GM18861 (cell line): Measurements from ENCODE around the gene STK39.

Experiments
- ATAC-seq: cut with Tn5 transposase; IDR thresholded peaks from one replicate; pipeline ENCODE4 v1.9.1; 2021; ENCODE audit not compliant: unreplicated experiment

Gene STK39

GRCh38 chr2:167965907-167966761 lies 281.3 kb downstream of the STK39 start:
- ATAC-seq, result no peak

- no peak for ATAC-seq
These were observed 282.6 kb downstream of the STK39 start for GRCh38 chr2:167964650-167965413.

- ATAC-seq, result no peak
These were observed 283.3 kb downstream of the STK39 start for GRCh38 chr2:167963899-167964649.

GRCh38 chr2:167962436-167963226 lies 284.8 kb downstream of the STK39 start:
- ATAC-seq, result no peak

- ATAC-seq, result no peak
These were observed 285.8 kb downstream of the STK39 start for GRCh38 chr2:167961536-167962048.

GRCh38 chr2:167960089-167960747 lies 287.2 kb downstream of the STK39 start:
- ATAC-seq, result no peak

GRCh38 chr2:167957662-167958061 lies 289.7 kb downstream of the STK39 start:
- no peak for ATAC-seq

GRCh38 chr2:167955264-167955906 lies 292.0 kb downstream of the STK39 start:
- no peak for ATAC-seq

GRCh38 chr2:167954495-167954894 lies 292.9 kb downstream of the STK39 start:
- ATAC-seq, result no peak

- ATAC-seq, result no peak
These were observed 293.6 kb downstream of the STK39 start for GRCh38 chr2:167953776-167954175.

GRCh38 chr2:167950571-167950970 lies 296.8 kb downstream of the STK39 start:
- no peak for ATAC-seq

- no peak for ATAC-seq
These were observed 301.0 kb downstream of the STK39 start for GRCh38 chr2:167946441-167946841.

GRCh38 chr2:167945660-167946368 lies 301.6 kb downstream of the STK39 start:
- ATAC-seq, result no peak

- ATAC-seq, result no peak
These were observed 302.4 kb downstream of the STK39 start for GRCh38 chr2:167944825-167945659.

- ATAC-seq, result no peak
These were observed 303.5 kb downstream of the STK39 start for GRCh38 chr2:167943897-167944296.

- ATAC-seq, result no peak
These were observed 304.0 kb downstream of the STK39 start for GRCh38 chr2:167943368-167943767.

- ATAC-seq, result no peak
These were observed 304.9 kb downstream of the STK39 start for GRCh38 chr2:167942366-167943081.
